ENCODE measurements around the gene OAT.

OAT gene

DNA sequence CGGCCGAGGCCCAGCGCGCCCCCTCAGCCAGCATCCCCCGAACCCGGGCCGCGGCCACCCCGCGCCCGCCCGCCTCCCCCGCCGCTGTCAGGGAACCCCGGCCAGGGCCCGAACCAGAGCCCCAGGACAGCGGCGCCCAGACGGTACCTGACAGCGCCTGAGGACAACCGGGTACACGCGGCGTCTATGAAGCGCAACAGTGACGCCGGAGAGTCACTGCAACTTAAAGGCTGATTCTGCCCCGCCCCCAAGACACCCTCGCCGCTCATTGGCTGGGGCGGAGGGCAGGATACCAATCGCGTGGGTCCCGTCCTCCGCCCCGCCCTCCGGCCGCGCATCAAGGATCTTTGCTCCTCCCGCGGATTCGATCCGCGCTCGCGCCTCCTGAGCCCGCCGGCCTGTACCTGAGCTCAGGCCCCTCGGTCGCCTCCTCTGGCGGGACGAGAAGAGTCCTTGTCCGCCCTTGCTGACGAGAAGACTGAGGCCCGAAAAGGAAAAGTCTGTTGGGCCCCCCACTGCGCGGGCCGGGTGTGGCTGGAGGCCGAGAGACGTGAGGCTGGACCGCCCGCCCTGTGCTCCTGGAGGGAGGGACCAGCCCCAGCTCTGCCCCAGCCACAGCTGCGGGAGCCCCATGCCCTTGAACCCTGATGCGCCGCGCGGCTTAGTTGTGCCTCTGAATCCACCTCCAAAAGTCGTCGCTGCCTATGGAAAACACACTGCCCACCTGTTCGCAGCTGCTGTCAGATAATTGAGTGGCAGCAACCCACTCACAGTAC, at the start of gene OAT:
Gene OAT, minus strand, starts transcription at position 198 of the 776 bp plus-strand sequence. CDS start 6,752 bp downstream, outside the sequence.
- in situ Hi-C loops (cut with HindIII; ENCODE audit: low sequenced_read_pairs), result no loop called here

DNA sequence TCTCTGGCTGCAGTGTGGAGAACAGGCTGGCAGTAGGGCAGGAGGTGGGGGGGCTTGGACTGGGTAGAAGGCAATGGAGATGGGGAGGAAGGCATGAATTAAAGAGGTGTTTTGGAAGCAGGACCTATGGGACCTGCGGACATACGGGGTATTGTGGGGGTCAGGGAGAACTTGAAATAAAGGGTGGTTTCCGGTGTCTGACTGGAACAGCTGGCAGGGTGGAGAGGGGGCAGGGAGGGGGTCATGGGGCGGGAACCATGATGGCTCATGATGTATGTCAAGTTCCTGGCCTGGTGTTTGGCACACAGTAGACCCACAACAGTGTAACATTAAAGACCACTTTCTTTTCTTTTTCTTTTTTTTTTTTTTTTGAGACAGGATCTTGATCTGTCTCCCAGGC, 48.4 kb upstream of the OAT start:
- in situ Hi-C loops (cut with HindIII; ENCODE audit: low sequenced_read_pairs), result no loop called here

DNA sequence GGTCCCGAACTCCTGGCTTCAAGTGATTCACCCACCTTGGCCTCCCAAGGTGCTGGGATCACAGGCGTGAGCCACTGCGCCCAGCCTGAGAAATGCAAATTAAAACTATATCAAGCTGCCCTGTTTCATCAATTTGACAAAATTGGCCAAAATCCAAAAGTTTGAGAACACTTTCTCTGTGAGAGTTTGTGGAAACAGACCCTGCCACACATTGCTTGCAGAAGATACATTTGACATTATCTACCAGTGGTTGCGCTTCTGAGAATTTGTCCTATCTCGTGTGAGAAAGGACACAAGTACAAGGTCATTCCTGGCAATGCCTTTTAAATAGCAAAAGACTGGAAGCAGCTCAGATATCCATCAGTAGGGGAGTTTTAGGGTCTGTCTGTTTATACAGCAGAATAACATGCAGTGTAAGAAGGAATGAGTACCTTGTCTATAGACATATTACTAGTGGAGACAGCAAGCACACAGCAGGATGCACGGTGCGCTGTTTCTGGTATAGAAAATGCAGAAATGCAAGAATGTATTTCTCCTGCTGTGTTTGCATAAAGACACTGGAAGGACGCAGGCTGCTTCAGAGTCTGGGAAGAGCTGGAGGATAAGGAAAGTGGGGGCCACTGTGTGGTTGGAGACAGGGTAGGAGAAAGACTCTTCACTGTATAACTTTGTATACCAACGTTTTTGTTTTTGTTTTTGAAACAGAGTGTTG, 47.2 kb upstream of the OAT start:
- in situ Hi-C loops (cut with HindIII; ENCODE audit: low sequenced_read_pairs), result no loop called here

DNA sequence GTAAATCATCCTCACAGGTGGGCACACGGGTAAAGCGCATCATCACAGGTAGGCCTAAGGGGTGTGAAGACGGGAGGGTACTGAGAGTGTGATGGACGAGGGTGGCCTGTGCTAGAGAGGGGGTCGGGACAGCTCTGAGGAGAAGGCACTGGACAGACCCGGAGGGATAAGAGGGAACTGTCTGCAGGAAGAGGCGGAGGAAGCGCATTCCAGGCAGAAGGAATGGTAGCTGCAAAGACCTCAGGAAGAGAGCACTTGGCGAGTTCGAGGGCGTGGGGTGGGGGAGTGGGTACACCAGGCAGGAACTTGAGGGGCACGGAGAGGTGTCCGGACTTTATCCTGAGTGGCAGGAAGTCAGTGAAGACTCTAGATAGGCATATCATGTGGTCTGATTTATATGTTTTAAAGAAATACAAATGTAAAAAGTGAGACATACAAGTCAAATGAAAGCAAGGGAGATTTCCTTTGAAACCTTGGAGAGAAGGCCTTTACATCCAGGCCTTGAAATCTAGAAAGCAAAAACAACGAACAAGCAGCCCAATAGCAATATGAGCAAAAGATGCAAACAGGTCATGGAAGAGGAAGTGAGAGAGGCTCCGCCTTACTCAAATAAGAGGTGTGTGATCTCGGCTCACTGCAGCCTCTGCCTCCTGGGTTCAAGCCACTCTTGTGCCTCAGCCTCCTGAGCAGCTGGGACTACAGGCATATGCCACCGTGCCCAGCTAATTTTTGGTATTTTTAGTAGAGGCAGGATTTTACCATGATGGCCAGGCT, 46.5 kb upstream of the OAT start:
- in situ Hi-C loops (cut with HindIII; ENCODE audit: low sequenced_read_pairs), result no loop called here

DNA sequence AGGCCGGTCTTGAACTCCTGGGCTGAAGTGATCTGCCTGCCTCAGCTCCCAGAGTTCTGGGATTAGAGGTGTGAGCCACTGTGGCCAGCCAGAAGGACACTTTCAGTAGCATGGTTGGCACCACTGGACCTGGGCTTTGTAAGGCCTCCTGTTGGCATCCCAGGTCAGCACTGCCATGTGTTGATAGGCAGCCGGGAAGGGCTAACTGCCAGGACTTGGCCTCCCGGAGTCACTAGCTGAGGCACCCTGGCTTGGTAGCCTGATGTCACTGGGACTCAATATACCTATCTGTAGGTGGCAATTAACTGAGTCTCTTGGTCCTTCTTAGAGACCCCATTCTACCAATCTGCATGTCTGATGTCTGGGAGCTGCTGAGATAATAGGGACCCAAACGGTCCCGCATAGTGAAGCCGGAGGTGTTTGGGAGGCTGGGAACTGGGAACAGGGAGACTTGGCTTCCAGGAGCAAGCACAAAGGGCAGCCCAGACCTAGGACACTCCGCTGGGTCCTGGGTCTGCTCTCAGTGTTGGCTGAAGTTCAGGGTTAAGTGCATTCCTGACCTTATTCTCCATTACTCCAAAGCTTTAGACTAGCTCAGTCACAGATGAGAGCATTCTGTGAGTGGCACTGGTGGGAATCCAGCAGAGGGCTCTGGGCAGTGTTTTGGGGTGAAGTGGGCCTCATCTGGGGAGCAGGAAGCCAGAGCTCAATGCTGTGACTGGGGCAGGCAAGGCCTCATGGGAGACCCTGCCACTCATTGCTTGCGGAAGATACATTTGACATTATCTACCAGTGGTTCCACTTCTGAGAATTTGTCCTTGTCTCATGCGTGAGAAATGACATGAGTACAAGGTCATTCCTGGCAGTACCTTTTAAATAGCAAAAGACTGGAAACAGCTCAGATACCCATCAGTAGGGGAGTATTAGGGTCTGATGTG, 45.6 kb upstream of the OAT start:
- in situ Hi-C loops (cut with HindIII; ENCODE audit: low sequenced_read_pairs), result no loop called here

DNA sequence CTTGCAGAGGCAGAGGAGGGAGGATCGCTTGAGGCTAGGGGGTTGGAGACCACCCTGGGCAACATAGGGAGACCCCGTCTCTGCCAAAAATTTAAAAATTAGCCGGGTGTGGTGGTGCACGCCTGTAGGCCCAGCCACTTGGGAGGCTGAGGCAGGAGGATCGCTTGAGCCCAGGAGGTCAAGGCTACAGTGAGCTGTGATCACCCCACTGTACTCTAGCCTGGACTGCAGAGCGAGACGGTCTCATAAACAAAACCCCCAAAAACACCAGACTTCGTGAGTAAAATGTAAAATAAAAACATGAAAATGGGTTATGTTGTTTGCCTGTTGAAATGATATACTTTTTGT, 43.6 kb upstream of the OAT start:
- in situ Hi-C loops (cut with HindIII; ENCODE audit: low sequenced_read_pairs), result no loop called here

DNA sequence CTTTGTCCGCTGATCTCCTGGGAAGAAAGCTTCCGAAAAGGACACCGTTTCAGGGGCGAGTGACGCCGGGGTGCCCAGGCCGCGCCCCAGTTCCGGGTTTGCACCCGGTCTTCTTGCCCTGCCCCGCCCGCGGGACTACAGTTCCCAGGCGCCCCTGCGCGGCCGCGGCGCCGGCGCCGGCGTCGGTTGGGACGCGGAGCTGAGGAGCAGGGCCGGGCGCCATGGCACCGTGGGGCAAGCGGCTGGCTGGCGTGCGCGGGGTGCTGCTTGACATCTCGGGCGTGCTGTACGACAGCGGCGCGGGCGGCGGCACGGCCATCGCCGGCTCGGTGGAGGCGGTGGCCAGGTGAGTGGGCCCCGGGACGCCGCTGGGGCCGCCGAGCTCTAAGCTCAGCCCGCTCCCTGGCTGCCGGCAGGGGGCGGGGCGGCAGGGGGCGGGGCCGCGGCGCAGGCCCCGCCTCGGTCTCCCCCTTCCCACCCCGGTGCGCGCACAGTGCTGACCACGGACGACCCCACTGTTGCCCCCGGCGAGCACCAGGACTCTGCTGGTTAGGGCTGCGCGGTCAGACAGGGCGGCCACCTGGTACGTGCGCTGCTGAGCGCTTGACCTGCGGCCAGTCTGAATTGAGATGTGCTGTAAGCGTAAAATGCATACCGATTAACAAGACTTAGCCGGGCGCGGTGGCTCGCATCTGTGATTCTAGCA, 43.1 kb upstream of the OAT start, which contains the start of gene LHPP:
Gene LHPP, plus strand, starts transcription at position 182 of the 706 bp plus-strand sequence. Its CDS starts 40 bp downstream, at position 222.
- in situ Hi-C loops (cut with HindIII; ENCODE audit: low sequenced_read_pairs), result no loop called here

DNA sequence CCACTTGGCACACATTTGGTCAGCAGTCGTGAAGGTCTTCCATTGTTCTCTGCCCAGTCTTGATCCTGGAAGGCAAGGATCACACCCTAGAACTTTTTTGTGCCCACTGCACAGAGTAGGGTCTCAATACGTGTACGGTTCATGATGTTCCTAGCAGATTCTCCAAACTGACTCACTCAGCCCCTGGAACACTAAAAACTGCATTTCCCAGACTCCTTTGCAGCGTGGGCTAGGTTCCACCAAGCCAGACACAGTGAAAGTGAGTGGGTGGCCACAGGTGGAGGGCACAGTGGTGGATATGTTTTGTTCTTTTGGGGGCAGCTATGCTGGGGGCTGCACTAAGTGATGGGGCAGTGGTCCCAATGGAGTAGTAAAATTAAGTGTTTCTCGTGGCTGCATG, 41.4 kb upstream of the OAT start:
- in situ Hi-C loops (cut with HindIII; ENCODE audit: low sequenced_read_pairs), result no loop called here

DNA sequence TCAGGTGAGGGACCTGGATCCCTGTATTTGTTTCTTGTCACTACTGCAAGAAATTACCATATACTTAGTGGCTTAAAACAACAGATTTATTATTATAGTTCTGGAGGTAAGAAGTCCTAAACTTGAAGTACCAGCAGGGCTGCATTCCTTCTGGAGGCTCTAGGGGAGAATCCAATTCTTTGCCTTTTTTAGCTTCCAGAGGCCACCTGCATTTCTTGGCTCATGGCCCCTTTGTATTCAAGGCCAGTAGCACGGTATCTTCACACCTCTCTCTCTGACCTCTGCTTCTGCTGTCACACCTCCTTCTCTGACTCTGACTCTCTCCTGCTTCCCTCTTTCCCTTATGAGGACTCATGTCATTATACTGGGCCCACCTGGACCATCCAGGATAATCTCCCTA, 40.7 kb upstream of the OAT start:
- in situ Hi-C loops (cut with HindIII; ENCODE audit: low sequenced_read_pairs), result loop anchor here (5.0 kb wide), 1 partner anchor 48 kb away; no protein-coding TSS in a partner anchor

DNA sequence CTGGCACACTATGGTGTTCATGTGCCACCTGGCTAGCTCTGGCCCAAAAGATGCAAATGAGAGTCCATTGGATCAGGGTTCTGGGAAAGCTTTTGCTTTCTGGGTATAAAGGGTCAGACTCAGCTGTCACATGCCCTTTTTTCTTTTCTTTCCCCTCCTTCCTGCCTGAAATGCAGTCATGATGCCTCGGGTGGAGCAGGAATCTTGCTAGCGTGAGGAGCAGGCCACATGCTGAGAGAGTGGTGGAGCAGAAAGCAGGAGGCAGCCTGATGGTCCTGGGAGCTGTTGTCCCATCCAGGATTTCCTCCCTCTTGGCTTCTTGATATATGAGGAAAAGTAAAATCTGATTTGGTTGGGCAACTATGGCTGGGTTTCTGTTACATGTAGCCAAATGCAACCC, 40.2 kb upstream of the OAT start:
- in situ Hi-C loops (cut with HindIII; ENCODE audit: low sequenced_read_pairs), result loop anchor here (5.0 kb wide), 1 partner anchor 48 kb away; no protein-coding TSS in a partner anchor

DNA sequence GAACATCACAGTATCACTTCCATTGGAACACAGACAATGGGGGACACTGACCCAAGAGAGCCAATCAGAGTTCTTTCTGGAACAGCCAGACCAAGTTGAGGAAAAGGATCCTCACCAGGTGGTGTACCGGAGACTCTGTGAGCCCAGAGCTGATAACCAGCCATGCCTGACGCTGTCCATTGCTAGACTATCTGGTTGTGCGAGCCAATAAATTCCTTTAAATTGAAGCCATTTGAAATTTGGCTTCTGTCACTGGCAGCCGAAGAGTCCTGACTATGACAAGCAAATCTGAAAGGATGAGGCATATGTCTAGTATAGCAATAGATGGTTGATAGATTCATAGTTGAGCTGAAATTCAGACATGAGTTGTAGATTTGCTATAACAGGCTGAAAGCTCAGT, 39.8 kb upstream of the OAT start:
- in situ Hi-C loops (cut with HindIII; ENCODE audit: low sequenced_read_pairs), result loop anchor here (5.0 kb wide), 1 partner anchor 49 kb away; no protein-coding TSS in a partner anchor

DNA sequence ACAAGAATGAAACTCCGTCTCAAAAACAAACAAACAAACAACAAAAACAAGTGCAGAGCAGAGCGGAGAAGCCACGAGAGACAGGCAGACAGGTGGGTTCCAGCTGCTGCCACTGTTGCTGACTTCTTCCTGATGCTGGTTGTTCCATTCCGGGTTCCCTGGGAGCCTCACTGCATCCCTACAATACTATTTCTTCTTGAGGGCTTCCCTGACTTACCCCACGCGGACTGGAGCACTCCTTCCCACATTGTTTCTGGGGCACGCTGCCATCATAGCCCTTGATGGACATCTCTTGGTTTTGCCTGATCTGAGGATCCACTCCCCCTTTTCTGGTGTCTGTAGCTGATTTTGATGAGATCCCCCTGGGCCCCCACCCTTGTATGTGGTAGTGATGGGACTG, 36.7 kb upstream of the OAT start:
- in situ Hi-C loops (cut with HindIII; ENCODE audit: low sequenced_read_pairs), result loop anchor here (5.0 kb wide), 1 partner anchor 52 kb away; no protein-coding TSS in a partner anchor

DNA sequence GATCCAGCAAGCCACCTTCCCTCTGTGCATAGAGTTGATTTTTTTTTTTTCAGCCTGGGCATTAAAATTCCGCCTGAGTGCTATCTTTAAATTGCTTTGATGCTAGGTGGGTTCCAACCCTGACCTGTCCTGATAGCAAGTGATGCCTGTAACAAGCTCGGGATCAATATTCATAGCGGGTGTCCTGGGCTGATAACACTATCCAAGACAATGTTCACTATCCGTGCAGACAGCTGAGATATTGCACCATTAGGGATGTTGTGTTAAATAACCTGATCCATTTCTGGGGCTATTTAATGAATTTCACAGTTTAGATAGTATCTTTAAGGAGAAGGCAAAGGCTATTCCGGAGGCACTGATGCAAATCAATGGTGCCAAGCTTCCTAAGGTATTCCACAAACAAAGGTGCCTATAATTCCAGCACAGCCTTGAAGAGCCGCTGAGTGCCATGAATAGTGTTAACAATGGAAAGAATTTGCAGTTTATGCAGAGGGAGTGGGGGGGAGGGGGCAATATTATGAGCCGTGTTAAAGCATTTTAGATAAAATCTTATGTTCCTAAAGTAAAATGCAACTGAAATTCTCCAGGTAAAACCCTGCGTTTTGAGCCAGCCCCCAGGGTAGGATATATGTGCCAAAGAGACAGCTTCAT, 35.4 kb upstream of the OAT start:
- in situ Hi-C loops (cut with HindIII; ENCODE audit: low sequenced_read_pairs), result no loop called here

DNA sequence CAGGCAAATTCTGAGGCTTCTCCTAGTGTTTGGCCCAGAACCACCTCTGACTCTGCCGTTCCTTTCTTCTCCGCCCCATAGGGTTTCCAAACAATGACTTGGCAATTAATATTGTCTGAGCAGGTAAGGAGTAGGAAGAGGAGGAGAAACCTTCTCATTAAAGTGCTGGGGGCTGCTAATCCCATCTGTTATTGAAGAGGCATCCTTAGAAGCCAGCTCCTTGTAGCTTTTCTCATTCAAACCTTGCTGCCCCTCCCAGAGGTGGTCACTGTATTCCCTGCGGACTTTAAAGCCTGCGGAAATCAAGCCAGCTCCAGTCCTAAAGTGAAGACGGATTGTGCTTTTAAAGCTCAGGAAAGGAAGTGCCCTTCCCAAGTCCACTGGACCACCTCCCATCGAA, 32.6 kb upstream of the OAT start:
- in situ Hi-C loops (cut with HindIII; ENCODE audit: low sequenced_read_pairs), result no loop called here

DNA sequence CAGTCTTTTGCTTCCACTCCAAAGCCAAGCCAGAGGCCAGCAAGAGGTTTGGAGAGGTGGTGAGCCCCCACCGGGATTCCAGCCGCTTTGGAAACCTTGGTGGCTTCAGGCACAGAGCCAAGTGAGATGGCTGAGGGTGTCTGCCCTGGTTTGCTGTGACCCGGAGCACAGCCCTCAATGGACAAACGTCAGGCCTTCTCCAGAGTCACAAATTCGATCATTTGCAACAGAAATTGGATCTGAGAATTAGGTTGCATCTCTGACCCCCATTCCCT, 32.0 kb upstream of the OAT start:
- in situ Hi-C loops (cut with HindIII; ENCODE audit: low sequenced_read_pairs), result no loop called here

DNA sequence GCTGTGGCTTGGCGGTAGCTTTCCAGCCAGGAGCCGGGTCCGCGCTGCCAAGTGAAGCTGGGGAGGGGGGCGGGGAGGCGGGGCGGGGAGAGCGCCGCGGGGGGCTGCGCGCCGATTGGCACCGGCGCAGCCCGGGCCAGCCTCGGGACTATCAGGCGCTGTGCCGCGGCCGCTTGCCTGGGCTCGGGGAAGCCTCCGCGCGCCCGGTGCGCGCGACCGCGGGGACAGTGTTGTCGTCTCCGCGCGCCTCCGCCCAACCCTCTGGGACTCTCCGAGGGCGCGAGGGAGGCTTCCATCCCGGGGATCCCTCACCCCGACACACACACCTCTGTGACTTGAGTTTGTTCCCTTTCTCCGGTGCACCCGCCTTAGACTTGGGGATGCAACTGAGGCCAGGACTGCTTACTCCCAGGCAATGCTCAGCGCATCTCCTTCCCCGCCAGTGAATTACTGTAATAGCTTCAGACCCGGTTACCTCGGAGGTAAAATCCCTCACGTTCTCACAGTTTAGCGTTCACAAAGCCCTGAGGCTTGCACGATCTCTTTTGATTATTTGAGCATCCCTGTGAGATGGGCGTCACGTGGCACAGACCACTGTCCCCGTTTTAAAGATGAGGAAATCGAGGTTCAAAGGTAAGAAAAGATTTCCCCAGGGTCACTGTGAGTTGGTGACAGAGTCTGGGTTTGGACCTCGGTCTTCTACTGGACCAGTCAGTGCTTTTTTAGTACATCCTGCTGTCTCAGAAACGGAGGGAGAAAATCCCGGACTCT, 31.5 kb upstream of the OAT start, which contains the start of gene NKX1-2:
Gene NKX1-2, minus strand, starts transcription at position 24 of the 771 bp plus-strand sequence. CDS start 92 bp downstream, outside the sequence.
- in situ Hi-C loops (cut with HindIII; ENCODE audit: low sequenced_read_pairs), result no loop called here

DNA sequence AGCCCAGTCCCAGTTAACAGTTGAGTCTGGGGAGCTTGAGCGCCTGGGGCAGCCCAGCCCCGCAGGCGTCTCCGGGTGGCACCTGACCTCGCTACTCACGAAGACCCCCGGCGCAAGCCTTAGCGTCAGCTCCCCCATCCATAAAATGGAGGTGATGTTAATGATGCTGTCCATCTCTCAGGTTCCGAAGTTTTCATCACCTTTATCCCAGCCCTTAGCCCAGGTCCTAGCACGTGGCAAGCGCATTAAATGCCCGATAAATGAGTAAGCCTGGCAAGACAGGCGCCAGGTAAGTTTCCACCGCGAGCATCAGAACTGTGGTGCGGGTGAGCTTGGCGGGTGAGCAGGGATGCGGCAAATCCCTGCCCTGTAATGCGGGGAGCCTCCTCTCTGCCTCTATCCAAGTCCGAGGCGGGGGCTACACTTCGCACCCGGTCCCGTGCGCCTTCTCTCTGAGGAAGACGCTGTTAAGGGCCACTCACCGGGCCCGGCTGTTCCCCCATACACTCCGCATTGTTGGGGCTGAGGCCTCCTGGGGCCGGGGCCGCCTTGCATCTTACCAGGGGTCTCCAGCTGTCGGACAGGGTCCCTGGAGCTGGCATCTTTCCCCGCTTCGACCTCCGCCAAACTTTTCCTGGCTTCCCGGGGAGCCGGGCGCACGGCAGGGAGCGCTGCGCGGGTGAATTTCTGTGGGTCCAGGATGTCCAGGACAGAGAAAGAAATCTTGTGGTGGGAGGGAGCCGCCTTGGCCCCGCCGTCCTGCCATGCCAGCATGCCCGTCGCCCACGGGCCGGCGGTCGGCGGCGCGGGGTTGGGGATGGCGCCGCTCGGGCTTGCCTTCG, 30.7 kb upstream of the OAT start:
- in situ Hi-C loops (cut with HindIII; ENCODE audit: low sequenced_read_pairs), result no loop called here

Data from endothelial cell of hepatic sinusoid (primary cell).